Sigmoid colon (tissue), 7 donors: ENCODE measurements around the gene SDHAF3. TPM values are rescaled to one million over a fixed set of nuclear protein-coding genes. Genes with fewer than 3 reads are reported as not detected.
A peak's percentile ranks its signal among the peaks of the same experiment; 100 is the strongest.
"Not testable (repeated sequence)": the region's sequence is repeated elsewhere in the genome, so short reads cannot be mapped to it uniquely, and the experiment has no call there.

Source experiments
- DNase-seq: peaks from one replicate; pipeline ENCODE4 v3.0.0-alpha.2; 2019
- H3K27ac ChIP-seq, 4 donors: fragments of 200-600 bp; sonication (generic); one replicate each; pipeline ENCODE4 v1.5.1; 2016 to 2019; ENCODE audit warnings: mild to moderate bottlenecking in 1 of 4
- H3K27me3 ChIP-seq, 3 donors: fragments of 200-600 bp; sonication (generic); one replicate each; pipeline ENCODE4 v1.5.1; 2019; ENCODE audit warnings: mild to moderate bottlenecking in 1 of 3
- H3K36me3 ChIP-seq, 4 donors: fragments of 200-600 bp; sonication (generic); one replicate each; pipeline ENCODE4 v1.5.1; 2016 to 2019
- H3K4me1 ChIP-seq, 4 donors: fragments of 200-600 bp; sonication (generic); one replicate each; pipeline ENCODE4 v1.5.1; 2017 to 2019
- H3K4me3 ChIP-seq, 4 donors: fragments of 200-600 bp; sonication (generic); one replicate each; pipeline ENCODE4 v1.5.1; 2017 to 2019; ENCODE audit warnings: mild to moderate bottlenecking in 2 of 4, moderate library complexity in 1 of 4
- H3K9me3 ChIP-seq, 4 donors: fragments of 200-600 bp in 3 of 4; sonication (generic) in 3 of 4; one replicate each; pipeline versions ENCODE4 v1.5.1 to v1.6.1; 2013 to 2019
- CTCF ChIP-seq, 4 experiments: fragments of 450-650 bp in 3 of 4; fragments of 200-600 bp in 1 of 4; IDR thresholded peaks; one replicate each; pipeline ENCODE4 v1.5.1; 2016 to 2019; ENCODE audit warnings: antibody characterized with exemption in 4 of 4, mild to moderate bottlenecking in 3 of 4, moderate library complexity in 2 of 4
- EP300 ChIP-seq, 4 donors: sonication (generic); formaldehyde crosslinking; IDR thresholded peaks; one replicate each; pipeline ENCODE4 v1.6.1; 2017; ENCODE audit warnings: antibody characterized with exemption in 4 of 4
- POLR2A ChIP-seq, 2 donors: fragments of 450-650 bp; IDR thresholded peaks; one replicate each; pipeline ENCODE4 v1.6.1; 2016; ENCODE audit warnings: antibody characterized with exemption in 2 of 2, mild to moderate bottlenecking in 2 of 2, moderate library complexity in 2 of 2
- POLR2AphosphoS5 ChIP-seq, 4 donors: sonication (generic); formaldehyde crosslinking; IDR thresholded peaks; one replicate each; pipeline ENCODE4 v1.6.1; 2017; ENCODE audit warnings: antibody characterized with exemption in 4 of 4
- WGBS, 2 donors: extraction: QIAGEN DNeasy Blood & Tissue Kit; methylation state at CpG; one replicate each; pipeline ENCODE4 v1.1.7; 2013; 5-methylcytosine and 5-hydroxymethylcytosine counted together
- intact Hi-C: fragments of 100-400 bp; cut with DNase I; formaldehyde crosslinking; loops from one replicate; pipeline ENCODE4 v1.15.1; 2023
- polyA plus RNA-seq, 3 donors: library from polyadenylated mRNA; stranded (reverse); fragments of 200-250 nt; gene quantifications; one replicate each; pipeline ENCODE4 v1.2.3, GENCODE V29; 2013
- total RNA-seq, 4 donors: library from RNA; depleted of rRNA; stranded (reverse); fragments of >200 nt; gene quantifications; one replicate each; pipeline ENCODE4 v1.1.0, GENCODE V29; 2016
- donor health status: healthy with polysubstance abuse.
- donor health status: Bipolar disorder and iron deficiency.
- donor health status: healthy.

Gene SDHAF3
- total and polyA plus RNA-seq, 7 donors, result 3.3 to 28.4 (median 13.2) TPM

- DNase-seq, result no peak
- WGBS, 2 donors, result 57 to 75% methylated on average over 2 of the region's 2 CpGs
- no peak for TF ChIP-seq POLR2AphosphoS5 (IDR thresholded peaks at IDR 0.05)
- TF ChIP-seq POLR2A (IDR thresholded peaks at IDR 0.05), result no peak
Observed at GRCh38 chr7:97133159-97133558, 15.7 kb downstream of the SDHAF3 start.

GRCh38 chr7:97138830-97139229, 21.3 kb downstream of the SDHAF3 start:
- TF ChIP-seq CTCF (IDR thresholded peaks at IDR 0.05) (no peak), EP300 (IDR thresholded peaks at IDR 0.05) (no peak), POLR2A (IDR thresholded peaks at IDR 0.05) (no peak), POLR2AphosphoS5 (IDR thresholded peaks at IDR 0.05) (no peak)
- Histone ChIP-seq H3K27me3 (no peaks in the 10 kb centered on the region), H3K27ac (no peak overlapping the region), H3K4me3 (no peak overlapping the region), H3K9me3 (peaks cover 0 to 11% (median 6%) of the 10 kb centered on the region in 4 donors), H3K4me1 (no peaks in the 10 kb centered on the region), H3K36me3 (no peaks in the 10 kb centered on the region)
- WGBS, 2 donors, result 91 to 98% methylated on average over 8 of the region's 8 CpGs
- no peak for DNase-seq
- intact Hi-C loops, result no loop called here

More at GRCh38 chr7:97133159-97133558, 15.7 kb downstream of the SDHAF3 start:
- Histone ChIP-seq H3K9me3 (no peaks in the 10 kb centered on the region), H3K4me3 (no peak overlapping the region), H3K4me1 (no peaks in the 10 kb centered on the region), H3K36me3 (no peaks in the 10 kb centered on the region), H3K27ac (no peak overlapping the region), H3K27me3 (no peaks in the 10 kb centered on the region)
- intact Hi-C loops, result no loop called here

- peaks cover 0 to 8% (median 3%) of the 10 kb centered on the region in 4 donors for H3K9me3 ChIP-seq
- WGBS, 2 donors, result 60 to 79% methylated on average over 1 of the region's 1 CpG
- peaks cover 0 to 1% (median 0%) of the 10 kb centered on the region in 4 donors for H3K36me3 ChIP-seq
- intact Hi-C loops, result no loop called here
- no peaks in the 10 kb centered on the region for H3K27me3 ChIP-seq
- TF ChIP-seq CTCF (IDR thresholded peaks at IDR 0.05), result peak in 1 of 4 experiments; percentile 25
- no peak for TF ChIP-seq POLR2A (IDR thresholded peaks at IDR 0.05)
- no peak for TF ChIP-seq POLR2AphosphoS5 (IDR thresholded peaks at IDR 0.05)
- TF ChIP-seq EP300 (IDR thresholded peaks at IDR 0.05), result no peak
- H3K4me3 ChIP-seq, result no peak overlapping the region
- no peak overlapping the region for H3K27ac ChIP-seq
- no peak for DNase-seq
- H3K4me1 ChIP-seq, result no peaks in the 10 kb centered on the region
Observed at GRCh38 chr7:97145068-97145467, 27.6 kb downstream of the SDHAF3 start.

GRCh38 chr7:97149843-97150242, 32.3 kb downstream of the SDHAF3 start:
- Histone ChIP-seq H3K4me3 (no peak overlapping the region), H3K4me1 (no peaks in the 10 kb centered on the region), H3K27me3 (no peaks in the 10 kb centered on the region), H3K27ac (no peak overlapping the region), H3K36me3 (peaks cover 0 to 3% (median 0%) of the 10 kb centered on the region in 4 donors), H3K9me3 (no peaks in the 10 kb centered on the region)
- TF ChIP-seq POLR2A (IDR thresholded peaks at IDR 0.05) (no peak), POLR2AphosphoS5 (IDR thresholded peaks at IDR 0.05) (no peak), EP300 (IDR thresholded peaks at IDR 0.05) (no peak), CTCF (IDR thresholded peaks at IDR 0.05) (no peak)
- 82 to 96% methylated on average over 1 of the region's 1 CpG for WGBS, 2 donors
- DNase-seq, result no peak
- intact Hi-C loops, result no loop called here

GRCh38 chr7:97155897-97156418, 38.5 kb downstream of the SDHAF3 start:
- H3K4me1 ChIP-seq, result no peaks in the 10 kb centered on the region
- no peak for DNase-seq
- H3K36me3 ChIP-seq, result no peaks in the 10 kb centered on the region
- TF ChIP-seq CTCF (IDR thresholded peaks at IDR 0.05) (no peak), EP300 (IDR thresholded peaks at IDR 0.05) (no peak), POLR2A (IDR thresholded peaks at IDR 0.05) (no peak)
- peaks cover 0 to 3% (median 0%) of the 10 kb centered on the region in 4 donors for H3K9me3 ChIP-seq
- H3K4me3 ChIP-seq, result no peak overlapping the region
- intact Hi-C loops, result no loop called here
- WGBS, 2 donors, result 94 to 97% methylated on average over 2 of the region's 2 CpGs
- no peak overlapping the region for H3K27ac ChIP-seq
- H3K27me3 ChIP-seq, result no peaks in the 10 kb centered on the region

GRCh38 chr7:97159984-97160383, 42.5 kb downstream of the SDHAF3 start:
- H3K4me1 ChIP-seq, DNase-seq, H3K4me3 ChIP-seq, H3K27ac ChIP-seq, H3K9me3 ChIP-seq, H3K27me3 ChIP-seq, intact Hi-C loops, H3K36me3 ChIP-seq: not testable (repeated sequence)
- 97 to 99% methylated on average over 26 of the region's 26 CpGs for WGBS, 2 donors

GRCh38 chr7:97161609-97162008, 44.1 kb downstream of the SDHAF3 start:
- H3K36me3 ChIP-seq, H3K4me1 ChIP-seq, intact Hi-C loops, DNase-seq, H3K4me3 ChIP-seq, H3K27me3 ChIP-seq, H3K27ac ChIP-seq, H3K9me3 ChIP-seq: not testable (repeated sequence)
- WGBS, 2 donors, result 95 to 97% methylated on average over 1 of the region's 1 CpG
